HepG2 (cell line): ENCODE measurements around the gene SMNDC1. TPM values are rescaled to one million over a fixed set of nuclear protein-coding genes. Genes with fewer than 3 reads are reported as not detected.
A peak's percentile ranks its signal among the peaks of the same experiment; 100 is the strongest.

Source experiments
- EED ChIP-seq: sonication (generic); formaldehyde crosslinking; IDR thresholded peaks from 2 replicates; pipeline ENCODE4 v1.5.0; 2020; ENCODE audit warnings: mild to moderate bottlenecking, missing genetic modification reagents
- IRX3 ChIP-seq: sonication (generic); formaldehyde crosslinking; IDR thresholded peaks from 2 replicates; pipeline ENCODE4 v1.8.1; 2023; ENCODE audit warnings: mild to moderate bottlenecking, low read depth, missing genetic modification reagents, borderline replicate concordance
- MATR3 ChIP-seq: sonication (generic); formaldehyde crosslinking; IDR thresholded peaks from 2 replicates; pipeline ENCODE4 v1.4.0; 2020; ENCODE audit warnings: missing genetic modification reagents
- PAF1 ChIP-seq: IDR thresholded peaks from 2 replicates; pipeline ENCODE4 v1.6.1; 2016; ENCODE audit warnings: missing genetic modification reagents, missing compliant biosample characterization
- RAD21 ChIP-seq: fragments of 450-650 bp; formaldehyde crosslinking; IDR thresholded peaks from 2 replicates; pipeline ENCODE4 v1.5.0; 2020; ENCODE audit warnings: mild to moderate bottlenecking
- XBP1 ChIP-seq: sonication (generic); formaldehyde crosslinking; IDR thresholded peaks from 2 replicates; pipeline ENCODE4 v1.5.0; 2020; ENCODE audit warnings: missing genetic modification reagents
- ZNF354B ChIP-seq: sonication (generic); formaldehyde crosslinking; IDR thresholded peaks from 2 replicates; pipeline ENCODE4 v1.8.0; 2022; ENCODE audit warnings: mild to moderate bottlenecking, missing genetic modification reagents
- ZNF749 ChIP-seq: sonication (generic); formaldehyde crosslinking; IDR thresholded peaks from 2 replicates; pipeline ENCODE4 v1.8.0; 2022; ENCODE audit warnings: mild to moderate bottlenecking, missing genetic modification reagents, moderate library complexity, borderline replicate concordance
- polyA plus RNA-seq, 8 experiments: library from polyadenylated mRNA; depleted of rRNA in 3 of 8; stranded (reverse) in 7 of 8; unstranded in 1 of 8; fragments of >200 nt; fragmentation: Illumina TruSeq in 4 of 8; extraction: Trizol in 4 of 8; gene quantifications; 2 replicates each; pipeline versions ENCODE4 v1.2.1 to v1.2.3, GENCODE V29; 2011 to 2016; ENCODE audit warnings: low read depth in 4 of 8, missing spikeins in 1 of 8, mixed read lengths in 1 of 8; ENCODE audit not compliant: insufficient read depth in 1 of 8
- total RNA-seq, 5 experiments: library from RNA; depleted of rRNA; stranded (reverse); fragments of >200 nt; fragmentation: Illumina TruSeq; extraction: Trizol; gene quantifications; 2 replicates each; pipeline ENCODE4 v1.2.3, GENCODE V29; 2016; ENCODE audit warnings: low read depth in 1 of 5
- TF ChIP-seq, protein P1 (sequence below): IDR thresholded peaks from 2 replicates; pipeline ENCODE4 v1.6.1; 2016; ENCODE audit warnings: low read depth, control low read depth
- TF ChIP-seq, protein P2 (sequence below): IDR thresholded peaks from 2 replicates; pipeline ENCODE4 v1.6.1; 2016
- TF ChIP-seq, protein P3 (sequence below): sonication (generic); formaldehyde crosslinking; IDR thresholded peaks from 2 replicates; pipeline ENCODE4 v1.8.1; 2023; ENCODE audit warnings: missing genetic modification reagents, inconsistent platforms, borderline replicate concordance

Gene SMNDC1
- total and polyA plus RNA-seq, 2 of the 13 experiments (the other 11 are each of a cell fraction or from before 2014, with no cell fraction given): 7.8 to 8.9 TPM

DNA sequence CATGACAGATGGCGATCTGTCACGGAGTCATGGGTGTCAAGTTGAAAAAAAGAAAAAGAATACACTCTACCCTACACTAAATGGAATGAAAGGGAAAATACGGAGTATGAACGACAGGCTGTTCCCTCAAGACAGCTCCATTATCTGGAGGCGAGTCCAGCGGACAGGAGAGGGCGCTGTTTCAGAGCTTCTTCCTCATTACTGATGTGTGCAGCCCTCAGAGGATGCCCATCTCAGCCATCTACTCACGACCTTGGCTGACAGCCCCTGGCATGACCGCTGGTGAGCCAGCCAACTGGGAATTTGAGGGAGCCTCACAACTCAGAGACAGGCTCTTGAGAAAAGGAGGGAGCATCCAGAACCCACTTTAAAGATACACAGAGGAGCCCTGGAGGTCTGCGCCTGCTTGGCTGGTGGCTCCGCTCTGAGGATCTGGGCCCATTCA lies 49.6 kb upstream of the SMNDC1 start (continued):
- TF ChIP-seq EED (CRISPR knock-in tag) (no peak), MATR3 (CRISPR knock-in tag) (no peak), ZNF354B (no peak), PAF1 (CRISPR knock-in tag) (no peak), RAD21 (peak; percentile 66), IRX3 (CRISPR knock-in tag) (no peak), ZNF749 (CRISPR knock-in tag) (no peak), XBP1 (CRISPR knock-in tag) (no peak)
- TF ChIP-seq, protein P1, sequence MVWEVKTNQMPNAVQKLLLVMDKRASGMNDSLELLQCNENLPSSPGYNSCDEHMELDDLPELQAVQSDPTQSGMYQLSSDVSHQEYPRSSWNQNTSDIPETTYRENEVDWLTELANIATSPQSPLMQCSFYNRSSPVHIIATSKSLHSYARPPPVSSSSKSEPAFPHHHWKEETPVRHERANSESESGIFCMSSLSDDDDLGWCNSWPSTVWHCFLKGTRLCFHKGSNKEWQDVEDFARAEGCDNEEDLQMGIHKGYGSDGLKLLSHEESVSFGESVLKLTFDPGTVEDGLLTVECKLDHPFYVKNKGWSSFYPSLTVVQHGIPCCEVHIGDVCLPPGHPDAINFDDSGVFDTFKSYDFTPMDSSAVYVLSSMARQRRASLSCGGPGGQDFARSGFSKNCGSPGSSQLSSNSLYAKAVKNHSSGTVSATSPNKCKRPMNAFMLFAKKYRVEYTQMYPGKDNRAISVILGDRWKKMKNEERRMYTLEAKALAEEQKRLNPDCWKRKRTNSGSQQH: no peak
- TF ChIP-seq, protein P2, sequence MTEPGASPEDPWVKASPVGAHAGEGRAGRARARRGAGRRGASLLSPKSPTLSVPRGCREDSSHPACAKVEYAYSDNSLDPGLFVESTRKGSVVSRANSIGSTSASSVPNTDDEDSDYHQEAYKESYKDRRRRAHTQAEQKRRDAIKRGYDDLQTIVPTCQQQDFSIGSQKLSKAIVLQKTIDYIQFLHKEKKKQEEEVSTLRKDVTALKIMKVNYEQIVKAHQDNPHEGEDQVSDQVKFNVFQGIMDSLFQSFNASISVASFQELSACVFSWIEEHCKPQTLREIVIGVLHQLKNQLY (CRISPR knock-in tag): no peak
- TF ChIP-seq, protein P3, sequence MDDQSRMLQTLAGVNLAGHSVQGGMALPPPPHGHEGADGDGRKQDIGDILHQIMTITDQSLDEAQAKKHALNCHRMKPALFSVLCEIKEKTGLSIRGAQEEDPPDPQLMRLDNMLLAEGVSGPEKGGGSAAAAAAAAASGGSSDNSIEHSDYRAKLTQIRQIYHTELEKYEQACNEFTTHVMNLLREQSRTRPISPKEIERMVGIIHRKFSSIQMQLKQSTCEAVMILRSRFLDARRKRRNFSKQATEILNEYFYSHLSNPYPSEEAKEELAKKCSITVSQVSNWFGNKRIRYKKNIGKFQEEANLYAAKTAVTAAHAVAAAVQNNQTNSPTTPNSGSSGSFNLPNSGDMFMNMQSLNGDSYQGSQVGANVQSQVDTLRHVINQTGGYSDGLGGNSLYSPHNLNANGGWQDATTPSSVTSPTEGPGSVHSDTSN (CRISPR knock-in tag): no peak
